Measurements from ENCODE around the gene EDN3. TPM values are rescaled to one million over a fixed set of nuclear protein-coding genes. Genes with fewer than 3 reads are reported as not detected.

EDN3 gene
- total and polyA plus RNA-seq, 9 of the 15 experiments (the other 6 are each of a cell fraction or from before 2014, with no cell fraction given), result not detected

DNA sequence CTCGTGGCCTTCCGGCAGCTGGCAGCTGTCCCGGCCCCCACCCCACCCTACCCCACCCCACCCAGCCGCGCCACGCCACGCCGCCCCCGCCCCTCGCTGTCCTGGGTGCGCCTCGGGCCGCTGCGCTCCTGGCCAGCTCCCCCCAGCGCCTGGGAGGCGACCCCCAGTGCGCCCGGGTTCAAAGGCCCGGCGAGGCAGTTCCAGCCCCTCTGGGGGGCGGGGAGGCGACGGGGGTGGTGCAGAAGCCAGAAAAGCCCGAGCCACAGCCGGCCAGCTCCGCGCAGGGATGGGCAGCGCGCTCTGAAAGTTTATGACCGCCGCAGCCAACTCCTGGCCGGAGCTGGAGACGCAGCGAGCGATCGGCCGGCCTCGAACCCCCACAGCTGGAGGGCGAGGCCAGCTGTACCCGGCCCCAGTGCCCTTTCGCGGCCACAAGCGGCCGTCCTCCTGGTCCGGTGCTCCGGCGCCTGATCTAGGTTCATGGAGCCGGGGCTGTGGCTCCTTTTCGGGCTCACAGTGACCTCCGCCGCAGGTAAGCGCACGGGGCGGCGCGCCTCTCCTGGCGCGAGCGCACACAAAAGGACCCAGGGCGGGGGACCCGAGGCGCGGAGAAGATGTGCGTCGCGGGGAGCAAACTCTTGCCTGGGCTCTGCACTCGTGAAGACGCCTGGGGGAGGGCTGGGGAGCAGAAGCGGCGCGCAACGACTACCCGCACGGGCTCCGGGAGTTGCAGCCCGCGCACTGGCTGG lies at the start of gene EDN3 (continued):
- TF ChIP-seq RAD21 (CRISPR knock-in tag; conservative IDR thresholded peaks at IDR 0.05 in 1 of 2, IDR thresholded peaks at IDR 0.05 in 1 of 2) (no peak), OTX1 (CRISPR knock-in tag; IDR thresholded peaks at IDR 0.05) (no peak), SUPT5H (IDR thresholded peaks at IDR 0.05) (no peak), HDGF (IDR thresholded peaks at IDR 0.05) (no peak), ESRRA (IDR thresholded peaks at IDR 0.05; ENCODE audit: borderline replicate concordance, low read depth) (no peak), ESRRB (CRISPR knock-in tag; IDR thresholded peaks at IDR 0.05; ENCODE audit: borderline replicate concordance) (no peak), POLR2B (IDR thresholded peaks at IDR 0.05; ENCODE audit: low read depth, partially characterized antibody) (no peak)

DNA sequence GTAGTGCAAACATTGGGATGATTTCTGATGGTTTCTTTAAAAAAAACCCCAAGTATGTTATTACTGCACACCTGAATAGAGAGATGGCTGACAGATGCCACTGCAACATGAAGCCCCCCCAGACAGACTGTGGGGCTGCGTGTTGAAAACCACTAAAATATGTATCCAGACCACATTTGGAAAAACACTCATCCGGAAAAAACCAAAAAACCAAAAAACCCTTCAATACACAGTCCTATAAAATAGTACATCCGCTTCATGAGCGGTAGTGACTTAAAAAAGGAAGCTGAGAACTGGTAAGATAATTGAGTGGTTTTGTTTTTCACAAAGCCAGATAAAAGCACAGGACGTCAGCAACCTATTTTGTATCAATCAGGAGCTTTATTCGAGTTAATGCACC lies 47.1 kb upstream of the EDN3 start:
- intact Hi-C loops (cut with micrococcal nuclease) (no loop called here), in situ Hi-C loops (cut with MboI) (no loop called here)
- H3K4me1 ChIP-seq (replicated peaks in 1 of 2; ENCODE audit: control insufficient read depth in 2 of 2, insufficient read depth in 2 of 2, low read length in 2 of 2), result no peaks in the 10 kb centered on the region
- ATAC-seq, result no peak
- H3K4me3 ChIP-seq, result no peak overlapping the region
- ChIA-PET POLR2A (interaction anchor here (0.6 kb wide), 1 partner anchor 1302 kb away, joined by 3 read pairs; no protein-coding TSS in a partner anchor), CTCF (ENCODE audit: low intra/inter-chr PET ratio) (no interaction called here)
- DNase-seq (ENCODE audit: extremely low read depth in 1 of 4, low spot score in 3 of 4), result no peak
- peaks cover 6 to 12% of the 10 kb centered on the region in 2 experiments for H3K27me3 ChIP-seq (ENCODE audit: control insufficient read depth in 2 of 2, insufficient read depth in 2 of 2, low read length in 2 of 2)
- BruUV-seq (replicated peaks), result no TSS peak
- no peak for TF ChIP-seq RBM25 (IDR thresholded peaks at IDR 0.05; ENCODE audit: low read depth, low read length, severe bottlenecking)
- TF ChIP-seq, protein P1, sequence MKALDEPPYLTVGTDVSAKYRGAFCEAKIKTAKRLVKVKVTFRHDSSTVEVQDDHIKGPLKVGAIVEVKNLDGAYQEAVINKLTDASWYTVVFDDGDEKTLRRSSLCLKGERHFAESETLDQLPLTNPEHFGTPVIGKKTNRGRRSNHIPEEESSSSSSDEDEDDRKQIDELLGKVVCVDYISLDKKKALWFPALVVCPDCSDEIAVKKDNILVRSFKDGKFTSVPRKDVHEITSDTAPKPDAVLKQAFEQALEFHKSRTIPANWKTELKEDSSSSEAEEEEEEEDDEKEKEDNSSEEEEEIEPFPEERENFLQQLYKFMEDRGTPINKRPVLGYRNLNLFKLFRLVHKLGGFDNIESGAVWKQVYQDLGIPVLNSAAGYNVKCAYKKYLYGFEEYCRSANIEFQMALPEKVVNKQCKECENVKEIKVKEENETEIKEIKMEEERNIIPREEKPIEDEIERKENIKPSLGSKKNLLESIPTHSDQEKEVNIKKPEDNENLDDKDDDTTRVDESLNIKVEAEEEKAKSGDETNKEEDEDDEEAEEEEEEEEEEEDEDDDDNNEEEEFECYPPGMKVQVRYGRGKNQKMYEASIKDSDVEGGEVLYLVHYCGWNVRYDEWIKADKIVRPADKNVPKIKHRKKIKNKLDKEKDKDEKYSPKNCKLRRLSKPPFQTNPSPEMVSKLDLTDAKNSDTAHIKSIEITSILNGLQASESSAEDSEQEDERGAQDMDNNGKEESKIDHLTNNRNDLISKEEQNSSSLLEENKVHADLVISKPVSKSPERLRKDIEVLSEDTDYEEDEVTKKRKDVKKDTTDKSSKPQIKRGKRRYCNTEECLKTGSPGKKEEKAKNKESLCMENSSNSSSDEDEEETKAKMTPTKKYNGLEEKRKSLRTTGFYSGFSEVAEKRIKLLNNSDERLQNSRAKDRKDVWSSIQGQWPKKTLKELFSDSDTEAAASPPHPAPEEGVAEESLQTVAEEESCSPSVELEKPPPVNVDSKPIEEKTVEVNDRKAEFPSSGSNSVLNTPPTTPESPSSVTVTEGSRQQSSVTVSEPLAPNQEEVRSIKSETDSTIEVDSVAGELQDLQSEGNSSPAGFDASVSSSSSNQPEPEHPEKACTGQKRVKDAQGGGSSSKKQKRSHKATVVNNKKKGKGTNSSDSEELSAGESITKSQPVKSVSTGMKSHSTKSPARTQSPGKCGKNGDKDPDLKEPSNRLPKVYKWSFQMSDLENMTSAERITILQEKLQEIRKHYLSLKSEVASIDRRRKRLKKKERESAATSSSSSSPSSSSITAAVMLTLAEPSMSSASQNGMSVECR (CRISPR knock-in tag; IDR thresholded peaks at IDR 0.05), result no peak
- TF ChIP-seq KLF6 (CRISPR knock-in tag; IDR thresholded peaks at IDR 0.05; ENCODE audit: borderline replicate concordance), result no peak
- no peak for TF ChIP-seq ZNF444 (CRISPR knock-in tag; IDR thresholded peaks at IDR 0.05)
- no peaks in the 10 kb centered on the region for H4K20me1 ChIP-seq (replicated peaks; ENCODE audit: control insufficient read depth, insufficient read depth, low read length)
- 0% methylated on average over 6 of the region's 6 CpGs for WGBS (ENCODE audit: insufficient coverage, low coverage, missing lambda C conversion rate)
- no peaks in the 10 kb centered on the region for H3K9me1 ChIP-seq (ENCODE audit: control insufficient read depth, insufficient read depth, low read length)
- H3K9ac ChIP-seq (ENCODE audit: insufficient read depth in 1 of 2, low read depth in 2 of 2, low read length in 2 of 2), result no peak overlapping the region
- H3K27ac ChIP-seq (ENCODE audit: extremely low read depth, low read depth, low read length), result no peak overlapping the region
- H3K79me2 ChIP-seq (ENCODE audit: control insufficient read depth, insufficient read depth, low read length), result no peaks in the 10 kb centered on the region
- no peaks in the 10 kb centered on the region for H3K9me3 ChIP-seq (replicated peaks; ENCODE audit: control insufficient read depth, insufficient read depth, low read depth, low read length)
- no peak overlapping the region for H3K4me2 ChIP-seq (ENCODE audit: insufficient read depth, low read length)
- no peak for FAIRE-seq
- H3K36me3 ChIP-seq (ENCODE audit: control insufficient read depth, insufficient read depth, low read length), result no peaks in the 10 kb centered on the region
- no peak overlapping the region for H2AFZ ChIP-seq (ENCODE audit: low read depth, low read length)

Data from K562 (cell line).